ENCODE measurements around the gene LYPD6.

DNA sequence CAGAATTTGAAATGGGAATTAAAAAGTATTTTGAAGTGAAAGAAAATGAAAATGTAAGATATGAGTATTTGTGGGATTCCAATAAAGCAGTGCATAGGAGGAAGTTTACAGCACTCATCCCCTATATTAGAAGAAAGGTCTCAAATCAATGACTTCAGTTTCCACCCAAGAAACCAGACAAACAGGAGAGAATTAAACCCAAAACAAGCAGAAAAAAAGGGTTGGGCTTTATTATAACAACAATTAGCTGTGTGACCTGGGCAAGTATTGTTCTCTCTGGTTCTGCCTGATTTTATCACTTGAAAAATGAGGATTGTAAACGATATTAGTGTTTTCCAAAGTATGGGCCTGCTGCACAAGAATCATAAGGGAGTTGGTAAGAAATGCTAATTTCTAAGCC lies 18.3 kb upstream of the LYPD6 start:
- TF ChIP-seq ZNF830 (tag by site-specific recombination; IDR thresholded peaks at IDR 0.05; ENCODE audit: low read depth) (no peak), TCF7L2 (IDR thresholded peaks at IDR 0.05; ENCODE audit: borderline replicate concordance, low read depth, low read length) (no peak), ZNF239 (tag by site-specific recombination; IDR thresholded peaks at IDR 0.05) (no peak), KLF1 (tag by site-specific recombination; IDR thresholded peaks at IDR 0.05) (no peak), ZNF561 (tag by site-specific recombination; IDR thresholded peaks at IDR 0.05; ENCODE audit: borderline replicate concordance) (no peak), YY1 (tag by site-specific recombination; IDR thresholded peaks at IDR 0.05) (no peak), ZNF202 (tag by site-specific recombination; IDR thresholded peaks at IDR 0.05; ENCODE audit: borderline replicate concordance) (no peak), ZNF16 (tag by site-specific recombination; IDR thresholded peaks at IDR 0.05; ENCODE audit: low read depth) (no peak)
- TF ChIP-seq, protein P1, sequence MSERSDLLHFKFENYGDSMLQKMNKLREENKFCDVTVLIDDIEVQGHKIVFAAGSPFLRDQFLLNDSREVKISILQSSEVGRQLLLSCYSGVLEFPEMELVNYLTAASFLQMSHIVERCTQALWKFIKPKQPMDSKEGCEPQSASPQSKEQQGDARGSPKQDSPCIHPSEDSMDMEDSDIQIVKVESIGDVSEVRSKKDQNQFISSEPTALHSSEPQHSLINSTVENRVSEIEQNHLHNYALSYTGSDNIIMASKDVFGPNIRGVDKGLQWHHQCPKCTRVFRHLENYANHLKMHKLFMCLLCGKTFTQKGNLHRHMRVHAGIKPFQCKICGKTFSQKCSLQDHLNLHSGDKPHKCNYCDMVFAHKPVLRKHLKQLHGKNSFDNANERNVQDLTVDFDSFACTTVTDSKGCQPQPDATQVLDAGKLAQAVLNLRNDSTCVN (tag by site-specific recombination; optimal IDR thresholded peaks at IDR 0.05), result no peak
- TF ChIP-seq, protein P2, sequence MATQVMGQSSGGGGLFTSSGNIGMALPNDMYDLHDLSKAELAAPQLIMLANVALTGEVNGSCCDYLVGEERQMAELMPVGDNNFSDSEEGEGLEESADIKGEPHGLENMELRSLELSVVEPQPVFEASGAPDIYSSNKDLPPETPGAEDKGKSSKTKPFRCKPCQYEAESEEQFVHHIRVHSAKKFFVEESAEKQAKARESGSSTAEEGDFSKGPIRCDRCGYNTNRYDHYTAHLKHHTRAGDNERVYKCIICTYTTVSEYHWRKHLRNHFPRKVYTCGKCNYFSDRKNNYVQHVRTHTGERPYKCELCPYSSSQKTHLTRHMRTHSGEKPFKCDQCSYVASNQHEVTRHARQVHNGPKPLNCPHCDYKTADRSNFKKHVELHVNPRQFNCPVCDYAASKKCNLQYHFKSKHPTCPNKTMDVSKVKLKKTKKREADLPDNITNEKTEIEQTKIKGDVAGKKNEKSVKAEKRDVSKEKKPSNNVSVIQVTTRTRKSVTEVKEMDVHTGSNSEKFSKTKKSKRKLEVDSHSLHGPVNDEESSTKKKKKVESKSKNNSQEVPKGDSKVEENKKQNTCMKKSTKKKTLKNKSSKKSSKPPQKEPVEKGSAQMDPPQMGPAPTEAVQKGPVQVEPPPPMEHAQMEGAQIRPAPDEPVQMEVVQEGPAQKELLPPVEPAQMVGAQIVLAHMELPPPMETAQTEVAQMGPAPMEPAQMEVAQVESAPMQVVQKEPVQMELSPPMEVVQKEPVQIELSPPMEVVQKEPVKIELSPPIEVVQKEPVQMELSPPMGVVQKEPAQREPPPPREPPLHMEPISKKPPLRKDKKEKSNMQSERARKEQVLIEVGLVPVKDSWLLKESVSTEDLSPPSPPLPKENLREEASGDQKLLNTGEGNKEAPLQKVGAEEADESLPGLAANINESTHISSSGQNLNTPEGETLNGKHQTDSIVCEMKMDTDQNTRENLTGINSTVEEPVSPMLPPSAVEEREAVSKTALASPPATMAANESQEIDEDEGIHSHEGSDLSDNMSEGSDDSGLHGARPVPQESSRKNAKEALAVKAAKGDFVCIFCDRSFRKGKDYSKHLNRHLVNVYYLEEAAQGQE (tag by site-specific recombination; IDR thresholded peaks at IDR 0.05), result no peak
- TF ChIP-seq, protein P3, sequence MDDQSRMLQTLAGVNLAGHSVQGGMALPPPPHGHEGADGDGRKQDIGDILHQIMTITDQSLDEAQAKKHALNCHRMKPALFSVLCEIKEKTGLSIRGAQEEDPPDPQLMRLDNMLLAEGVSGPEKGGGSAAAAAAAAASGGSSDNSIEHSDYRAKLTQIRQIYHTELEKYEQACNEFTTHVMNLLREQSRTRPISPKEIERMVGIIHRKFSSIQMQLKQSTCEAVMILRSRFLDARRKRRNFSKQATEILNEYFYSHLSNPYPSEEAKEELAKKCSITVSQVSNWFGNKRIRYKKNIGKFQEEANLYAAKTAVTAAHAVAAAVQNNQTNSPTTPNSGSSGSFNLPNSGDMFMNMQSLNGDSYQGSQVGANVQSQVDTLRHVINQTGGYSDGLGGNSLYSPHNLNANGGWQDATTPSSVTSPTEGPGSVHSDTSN (CRISPR knock-in tag; IDR thresholded peaks at IDR 0.05), result no peak
- TF ChIP-seq, protein P4, sequence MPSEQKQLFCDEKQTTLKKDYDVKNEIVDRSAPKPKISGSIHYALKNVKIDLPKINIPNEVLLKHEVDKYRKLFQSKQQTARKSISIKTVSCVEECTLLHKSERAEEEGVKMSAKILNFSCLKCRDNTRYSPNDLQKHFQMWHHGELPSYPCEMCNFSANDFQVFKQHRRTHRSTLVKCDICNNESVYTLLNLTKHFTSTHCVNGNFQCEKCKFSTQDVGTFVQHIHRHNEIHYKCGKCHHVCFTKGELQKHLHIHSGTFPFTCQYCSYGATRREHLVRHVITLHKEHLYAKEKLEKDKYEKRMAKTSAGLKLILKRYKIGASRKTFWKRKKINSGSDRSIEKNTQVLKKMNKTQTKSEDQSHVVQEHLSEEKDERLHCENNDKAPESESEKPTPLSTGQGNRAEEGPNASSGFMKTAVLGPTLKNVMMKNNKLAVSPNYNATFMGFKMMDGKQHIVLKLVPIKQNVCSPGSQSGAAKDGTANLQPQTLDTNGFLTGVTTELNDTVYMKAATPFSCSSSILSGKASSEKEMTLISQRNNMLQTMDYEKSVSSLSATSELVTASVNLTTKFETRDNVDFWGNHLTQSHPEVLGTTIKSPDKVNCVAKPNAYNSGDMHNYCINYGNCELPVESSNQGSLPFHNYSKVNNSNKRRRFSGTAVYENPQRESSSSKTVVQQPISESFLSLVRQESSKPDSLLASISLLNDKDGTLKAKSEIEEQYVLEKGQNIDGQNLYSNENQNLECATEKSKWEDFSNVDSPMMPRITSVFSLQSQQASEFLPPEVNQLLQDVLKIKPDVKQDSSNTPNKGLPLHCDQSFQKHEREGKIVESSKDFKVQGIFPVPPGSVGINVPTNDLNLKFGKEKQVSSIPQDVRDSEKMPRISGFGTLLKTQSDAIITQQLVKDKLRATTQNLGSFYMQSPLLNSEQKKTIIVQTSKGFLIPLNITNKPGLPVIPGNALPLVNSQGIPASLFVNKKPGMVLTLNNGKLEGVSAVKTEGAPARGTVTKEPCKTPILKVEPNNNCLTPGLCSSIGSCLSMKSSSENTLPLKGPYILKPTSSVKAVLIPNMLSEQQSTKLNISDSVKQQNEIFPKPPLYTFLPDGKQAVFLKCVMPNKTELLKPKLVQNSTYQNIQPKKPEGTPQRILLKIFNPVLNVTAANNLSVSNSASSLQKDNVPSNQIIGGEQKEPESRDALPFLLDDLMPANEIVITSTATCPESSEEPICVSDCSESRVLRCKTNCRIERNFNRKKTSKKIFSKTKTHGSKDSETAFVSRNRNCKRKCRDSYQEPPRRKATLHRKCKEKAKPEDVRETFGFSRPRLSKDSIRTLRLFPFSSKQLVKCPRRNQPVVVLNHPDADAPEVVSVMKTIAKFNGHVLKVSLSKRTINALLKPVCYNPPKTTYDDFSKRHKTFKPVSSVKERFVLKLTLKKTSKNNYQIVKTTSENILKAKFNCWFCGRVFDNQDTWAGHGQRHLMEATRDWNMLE (tag by site-specific recombination; conservative IDR thresholded peaks at IDR 0.05; ENCODE audit: low read depth), result no peak
- TF ChIP-seq, protein P5, sequence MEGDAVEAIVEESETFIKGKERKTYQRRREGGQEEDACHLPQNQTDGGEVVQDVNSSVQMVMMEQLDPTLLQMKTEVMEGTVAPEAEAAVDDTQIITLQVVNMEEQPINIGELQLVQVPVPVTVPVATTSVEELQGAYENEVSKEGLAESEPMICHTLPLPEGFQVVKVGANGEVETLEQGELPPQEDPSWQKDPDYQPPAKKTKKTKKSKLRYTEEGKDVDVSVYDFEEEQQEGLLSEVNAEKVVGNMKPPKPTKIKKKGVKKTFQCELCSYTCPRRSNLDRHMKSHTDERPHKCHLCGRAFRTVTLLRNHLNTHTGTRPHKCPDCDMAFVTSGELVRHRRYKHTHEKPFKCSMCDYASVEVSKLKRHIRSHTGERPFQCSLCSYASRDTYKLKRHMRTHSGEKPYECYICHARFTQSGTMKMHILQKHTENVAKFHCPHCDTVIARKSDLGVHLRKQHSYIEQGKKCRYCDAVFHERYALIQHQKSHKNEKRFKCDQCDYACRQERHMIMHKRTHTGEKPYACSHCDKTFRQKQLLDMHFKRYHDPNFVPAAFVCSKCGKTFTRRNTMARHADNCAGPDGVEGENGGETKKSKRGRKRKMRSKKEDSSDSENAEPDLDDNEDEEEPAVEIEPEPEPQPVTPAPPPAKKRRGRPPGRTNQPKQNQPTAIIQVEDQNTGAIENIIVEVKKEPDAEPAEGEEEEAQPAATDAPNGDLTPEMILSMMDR (tag by site-specific recombination; IDR thresholded peaks at IDR 0.05), result no peak
- TF ChIP-seq, protein P6, sequence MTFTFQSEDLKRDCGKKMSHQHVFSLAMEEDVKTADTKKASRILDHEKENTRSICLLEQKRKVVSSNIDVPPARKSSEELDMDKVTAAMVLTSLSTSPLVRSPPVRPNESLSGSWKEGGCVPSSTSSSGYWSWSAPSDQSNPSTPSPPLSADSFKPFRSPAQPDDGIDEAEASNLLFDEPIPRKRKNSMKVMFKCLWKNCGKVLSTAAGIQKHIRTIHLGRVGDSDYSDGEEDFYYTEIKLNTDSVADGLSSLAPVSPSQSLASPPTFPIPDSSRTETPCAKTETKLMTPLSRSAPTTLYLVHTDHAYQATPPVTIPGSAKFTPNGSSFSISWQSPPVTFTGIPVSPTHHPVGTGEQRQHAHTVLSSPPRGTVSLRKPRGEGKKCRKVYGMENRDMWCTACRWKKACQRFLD (tag by site-specific recombination; IDR thresholded peaks at IDR 0.05), result no peak
